NCI-H446 treated with DMSO at 0.1 percent for 48 hours (cell line): ENCODE data around the gene SLC12A5.
"Not testable (repeated sequence)": the region's sequence is repeated elsewhere in the genome, so short reads cannot be mapped to it uniquely, and the experiment has no call there.

Source experiments
- DNase-seq: peaks from one replicate; lab custom pipeline; 2025; lab: John Stamatoyannopoulos, UW

Gene SLC12A5

DNA sequence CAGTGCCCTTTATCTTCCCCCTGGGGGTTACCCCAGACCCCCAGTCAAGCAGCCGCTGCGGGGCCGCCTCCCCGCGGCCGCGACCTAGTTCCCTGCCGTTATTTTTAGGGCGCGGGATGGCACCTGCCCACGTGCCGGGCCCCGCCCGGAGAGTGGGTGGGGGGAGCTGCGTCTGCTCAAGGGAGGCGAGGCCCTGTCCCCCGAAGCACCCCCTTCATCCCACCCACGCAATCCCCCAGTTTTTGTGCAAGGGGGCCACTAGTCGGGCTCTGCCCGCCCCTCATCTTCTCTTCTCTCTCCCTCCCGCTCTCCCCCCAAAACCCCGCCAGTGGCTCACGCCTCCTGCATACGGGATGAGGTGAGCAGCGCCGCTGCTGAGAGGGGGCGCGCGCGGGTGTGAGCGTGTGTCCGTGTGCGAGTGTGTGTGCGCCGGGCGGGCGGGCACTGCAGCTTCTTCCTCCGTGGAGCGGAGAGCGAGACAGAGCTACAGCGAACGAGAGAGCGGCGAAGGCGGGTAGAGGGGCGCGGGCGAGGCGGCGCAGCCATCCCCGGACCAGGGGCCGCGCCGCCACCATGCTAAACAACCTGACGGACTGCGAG lies at the start of gene SLC12A5:
SLC12A5 (plus strand) TSS at position 444 of the 600 bp plus-strand sequence; CDS start at position 574, 130 bp downstream.
- DNase-seq, result no peak

DNA sequence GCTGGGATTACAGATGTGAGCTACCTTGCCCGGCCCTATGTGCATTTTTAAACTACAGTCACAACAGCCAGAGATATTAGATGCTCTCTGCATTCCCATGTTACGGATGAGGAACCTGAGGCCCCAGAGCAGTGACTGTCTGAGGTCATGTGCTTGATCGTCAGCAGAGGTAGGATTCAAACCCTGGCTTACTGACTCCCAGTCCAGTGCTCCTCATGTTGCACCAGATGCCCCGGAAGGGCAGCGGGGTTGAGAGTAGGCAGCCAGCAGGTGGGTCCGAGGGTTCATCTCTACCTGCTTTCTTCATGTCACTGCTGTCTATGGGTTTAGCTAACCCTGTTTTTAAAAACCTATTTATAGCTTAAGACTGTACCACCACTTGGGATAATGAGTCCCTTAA lies 47.8 kb upstream of the SLC12A5 start:
- DNase-seq, result no peak

DNA sequence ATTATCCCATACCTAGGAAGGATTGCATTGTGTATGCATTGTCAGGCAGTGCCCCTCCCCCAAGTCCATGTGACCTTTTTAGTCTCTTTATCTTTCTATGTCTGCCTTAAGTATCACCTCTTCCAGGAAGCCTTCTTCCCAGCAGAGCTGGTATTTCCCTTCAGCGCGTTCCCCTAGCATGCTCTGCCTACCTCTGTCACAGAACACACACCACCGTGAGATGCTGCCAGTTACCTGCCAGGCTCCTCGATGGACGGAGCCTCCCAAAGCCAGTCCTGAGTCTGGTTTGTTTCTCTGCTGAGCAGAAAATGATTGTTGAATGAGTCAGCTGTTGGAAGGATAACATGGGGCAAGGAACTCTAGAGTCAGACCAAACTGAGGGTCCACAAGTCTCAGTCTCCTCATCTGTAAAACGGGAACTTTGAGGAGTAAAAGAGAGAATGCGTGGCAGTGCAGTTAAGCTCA lies 45.7 kb upstream of the SLC12A5 start:
- DNase-seq, result no peak

DNA sequence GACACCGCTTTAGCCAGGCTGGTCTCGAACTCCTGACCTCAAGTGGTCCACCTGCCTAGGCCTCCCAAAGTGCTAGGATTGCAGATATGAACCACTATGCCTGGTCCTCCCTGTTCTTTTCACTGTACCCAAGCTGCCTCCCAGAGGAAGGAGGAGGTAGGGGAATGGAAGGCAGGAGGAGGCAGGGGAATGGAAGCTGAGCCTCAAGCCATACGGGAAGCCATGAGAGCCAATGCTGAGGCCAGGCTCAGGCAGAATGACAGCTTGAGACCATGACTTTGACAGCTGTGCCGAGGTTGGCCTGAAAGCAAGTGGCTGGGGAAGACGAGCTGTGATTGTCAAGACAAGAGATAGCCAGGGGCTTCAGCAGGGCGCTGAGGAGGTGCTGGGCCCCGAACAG lies 43.4 kb upstream of the SLC12A5 start:
- no peak for DNase-seq

DNA sequence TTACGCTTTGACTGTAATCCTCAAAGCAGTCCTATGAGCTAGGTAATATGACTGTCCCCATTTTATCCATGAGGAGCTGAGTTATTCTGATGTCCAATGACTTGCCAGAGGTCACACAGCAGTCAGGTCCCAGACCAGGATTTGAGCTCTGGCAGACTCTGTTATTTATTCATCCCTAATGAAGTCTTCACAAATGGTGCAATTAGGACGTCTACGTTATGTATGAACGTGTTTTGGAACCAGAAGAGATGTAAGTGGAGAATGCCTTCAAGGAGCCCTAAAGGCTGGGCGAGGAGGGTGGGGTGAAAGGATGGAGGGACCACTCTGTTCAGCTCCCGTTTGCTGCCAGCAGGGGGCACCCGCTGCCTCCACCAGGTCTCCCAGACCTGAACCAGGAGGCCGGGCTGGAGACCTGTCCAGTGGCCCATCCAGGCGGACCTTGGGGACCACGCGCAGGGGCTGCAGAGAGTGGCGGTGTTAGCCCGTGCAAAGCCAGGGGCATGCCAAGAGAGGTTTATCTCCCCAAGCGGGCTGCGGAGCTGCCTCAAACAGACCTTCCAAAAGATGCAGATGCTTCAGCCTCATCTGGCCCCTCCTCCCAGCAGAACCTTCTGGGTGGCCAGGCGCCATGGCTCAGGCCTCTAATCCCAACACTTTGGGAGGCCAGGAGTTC lies 41.8 kb upstream of the SLC12A5 start:
- no peak for DNase-seq

DNA sequence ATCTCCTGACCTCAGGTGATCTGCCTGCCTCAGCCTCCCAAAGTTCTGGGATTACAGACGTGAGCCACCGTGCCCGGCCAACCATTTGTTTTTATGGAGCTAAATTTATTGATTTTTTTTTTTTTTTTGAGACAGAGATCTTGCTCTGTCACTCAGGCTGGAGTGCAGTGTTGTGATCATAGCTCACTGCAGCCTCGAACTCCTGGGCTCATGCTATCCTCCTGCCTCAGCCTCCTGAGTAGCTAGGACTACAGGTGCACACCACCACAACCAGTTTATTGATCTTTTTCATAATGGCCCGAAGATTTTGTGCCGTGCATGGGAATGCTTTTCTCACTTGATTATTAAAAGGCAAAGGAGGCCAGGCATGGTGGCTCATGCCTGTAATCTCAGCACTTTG lies 40.2 kb upstream of the SLC12A5 start:
- not testable (repeated sequence) for DNase-seq

DNA sequence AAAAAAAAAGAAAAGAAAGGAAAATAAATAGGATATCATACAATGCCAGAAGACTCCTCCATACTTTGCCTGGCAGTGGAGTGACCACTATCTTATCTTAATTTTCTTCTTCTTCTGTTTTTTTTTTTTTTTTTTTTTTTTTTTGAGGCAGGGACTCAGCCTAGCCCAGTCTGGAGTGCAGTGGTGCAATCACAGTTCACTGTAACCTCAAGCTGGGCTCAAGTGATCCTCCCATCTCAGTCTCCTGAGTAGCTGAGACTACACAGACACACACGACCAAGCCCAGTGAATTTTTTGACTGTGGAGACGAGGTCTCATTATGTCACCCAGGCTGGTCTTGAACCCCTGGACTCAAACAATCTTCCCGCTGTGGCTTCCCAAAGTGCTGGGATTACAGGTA lies 37.4 kb upstream of the SLC12A5 start:
- no peak for DNase-seq

DNA sequence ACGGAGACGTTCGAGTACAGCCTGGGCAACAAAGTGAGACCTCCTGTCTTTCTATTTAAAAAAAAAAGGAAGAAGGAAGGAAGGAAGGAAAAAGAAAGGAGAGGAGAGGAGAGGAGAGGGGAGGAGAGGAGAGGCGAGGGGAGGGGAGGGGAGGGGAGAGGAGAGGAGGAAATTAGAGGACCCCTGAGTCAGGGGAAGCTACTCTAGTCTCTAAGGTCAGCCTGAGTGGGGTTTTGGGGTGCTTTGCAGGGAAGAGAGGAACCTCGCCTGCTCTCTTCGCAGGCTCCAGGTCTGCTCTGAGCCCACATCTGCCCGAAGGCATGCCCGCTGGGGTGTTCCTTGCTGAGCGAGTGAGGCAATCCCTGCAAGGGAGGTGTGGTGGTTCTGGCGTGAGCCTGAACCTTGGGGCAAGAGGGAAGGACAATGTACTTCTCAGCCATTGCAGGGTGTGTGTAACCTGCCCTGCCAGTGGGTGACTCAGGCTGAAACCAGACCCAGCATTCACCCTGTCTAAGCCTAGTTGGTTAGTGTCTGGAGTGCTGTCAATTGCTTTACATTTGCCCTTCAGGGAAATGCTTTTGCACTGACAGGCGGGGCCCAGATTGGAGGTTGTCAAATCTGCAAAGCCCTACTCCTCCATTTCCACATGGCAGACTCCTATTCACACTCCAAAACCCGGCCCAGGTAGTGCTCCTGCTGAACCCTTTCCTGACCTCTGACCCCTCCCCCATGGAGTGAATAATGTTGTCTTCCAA lies 35.6 kb upstream of the SLC12A5 start:
- no peak for DNase-seq

DNA sequence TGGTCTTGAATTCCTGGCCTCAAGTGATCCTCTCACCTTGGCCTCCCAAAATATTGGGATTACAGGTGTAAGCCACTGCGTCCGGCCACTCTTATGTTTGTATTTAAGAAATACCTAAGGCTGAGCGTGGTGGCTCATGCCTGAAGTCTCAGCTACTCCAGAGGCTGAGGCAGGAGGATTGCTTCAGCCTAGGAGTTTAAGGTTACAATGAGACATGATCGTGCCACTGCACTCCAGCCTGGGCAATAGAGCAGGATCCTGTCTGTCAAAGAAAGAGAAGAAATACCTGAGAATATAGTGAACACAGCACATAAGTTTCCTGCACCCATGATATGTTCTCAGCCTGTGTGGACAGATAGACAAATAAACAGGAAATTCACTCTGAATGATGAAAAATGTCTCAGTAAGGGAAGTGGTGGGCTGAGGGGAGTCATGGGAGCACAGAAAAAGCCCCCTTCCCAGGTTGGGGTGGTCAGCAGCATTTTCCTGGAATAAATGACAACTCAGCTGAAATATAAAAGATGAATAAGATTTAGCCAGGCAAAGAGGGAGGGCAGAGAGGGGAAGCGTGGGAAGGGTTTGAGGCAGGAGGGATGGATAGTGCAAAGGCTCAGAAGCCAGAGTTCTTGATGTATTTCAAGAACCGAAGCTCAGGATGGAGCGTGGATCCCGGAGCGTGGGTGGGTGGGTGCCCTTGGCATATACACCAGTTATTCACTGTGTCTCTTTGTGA lies 34.1 kb upstream of the SLC12A5 start:
- no peak for DNase-seq

DNA sequence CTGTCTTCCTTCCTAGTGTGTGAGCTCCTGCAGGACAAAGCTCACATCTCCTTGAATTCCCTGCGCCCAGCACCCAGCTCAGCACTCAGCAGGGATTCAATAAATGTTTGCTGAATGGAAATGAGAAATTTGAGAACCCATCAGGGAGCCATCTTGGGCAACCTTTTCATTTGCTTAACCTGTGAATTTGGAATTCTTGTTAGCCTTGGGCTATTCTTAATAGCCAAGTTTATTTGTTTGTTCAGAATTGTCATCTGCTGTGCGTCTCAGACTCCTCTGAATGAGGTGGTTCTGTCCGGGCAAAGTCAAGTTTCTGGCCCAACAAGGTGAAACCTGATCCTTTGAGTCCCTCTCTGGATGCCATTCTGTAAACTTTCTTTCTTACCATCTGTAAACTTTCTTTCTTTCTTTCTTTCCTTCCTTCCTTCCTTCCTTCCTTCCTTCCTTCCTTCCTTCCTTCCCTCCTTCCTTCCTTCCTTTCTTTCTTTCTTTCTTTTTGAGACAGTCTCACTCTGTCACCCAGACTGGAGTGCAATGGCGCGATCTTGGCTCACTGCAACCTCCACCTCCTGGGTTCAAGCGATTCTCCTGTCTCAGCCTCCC lies 33.4 kb upstream of the SLC12A5 start:
- not testable (repeated sequence) for DNase-seq

DNA sequence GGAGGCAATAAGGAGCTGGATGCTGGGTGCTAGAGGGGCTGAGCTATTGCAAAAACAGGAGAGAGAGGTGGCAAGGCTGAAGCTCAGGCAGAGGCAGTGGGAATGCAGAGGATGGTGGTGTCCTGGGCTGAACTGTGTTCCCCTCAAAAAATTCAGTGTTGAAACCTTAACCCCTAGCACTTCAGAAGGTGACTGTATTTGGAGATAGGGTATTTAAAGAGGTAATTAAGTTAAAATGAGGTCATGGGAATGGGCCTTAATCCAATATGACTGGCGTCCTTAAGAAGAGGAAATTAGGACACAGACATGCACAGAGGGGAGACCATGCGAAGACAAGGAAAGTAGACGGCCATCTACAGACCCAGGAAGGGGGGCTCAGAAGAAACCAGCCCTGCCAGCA lies 31.8 kb upstream of the SLC12A5 start:
- DNase-seq, result no peak

DNA sequence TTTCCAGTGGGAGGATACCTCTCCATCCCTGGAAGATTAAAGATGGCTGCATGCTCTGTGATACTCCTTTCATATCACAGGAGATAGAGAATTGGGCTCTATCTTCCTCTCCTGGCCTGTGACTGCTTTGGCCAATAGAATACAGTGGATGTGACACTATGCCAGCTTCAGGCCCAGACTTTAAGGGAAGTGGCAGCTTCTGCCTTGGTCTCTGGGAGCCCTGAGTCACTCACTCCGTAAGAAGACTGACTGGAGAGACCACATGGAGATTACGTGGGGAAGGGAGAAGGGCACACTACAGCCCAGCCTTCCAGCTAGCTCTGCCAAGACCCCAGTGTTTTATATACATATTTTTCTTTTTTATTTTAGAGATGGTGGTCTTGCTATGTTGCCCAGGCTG lies 30.7 kb upstream of the SLC12A5 start:
- no peak for DNase-seq

DNA sequence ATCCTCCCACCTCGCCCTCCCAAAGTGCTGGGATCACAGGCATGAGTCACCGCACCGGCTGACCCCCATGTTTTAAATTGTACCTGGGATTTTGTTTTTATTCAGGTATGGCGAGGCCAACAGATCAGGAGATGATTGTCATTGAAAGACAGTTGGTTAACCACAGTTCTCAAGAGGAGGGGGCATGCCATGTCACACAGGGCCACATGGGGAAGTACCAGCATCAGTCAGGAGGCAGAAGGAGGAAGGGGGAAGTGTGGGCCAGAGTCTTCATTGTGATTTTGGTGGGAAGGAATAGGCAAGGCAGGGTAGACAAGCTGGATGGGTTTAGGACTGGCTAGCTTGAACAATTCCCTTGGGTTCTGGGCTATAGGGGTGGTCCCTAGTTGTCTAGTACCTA lies 30.3 kb upstream of the SLC12A5 start:
- no peak for DNase-seq

DNA sequence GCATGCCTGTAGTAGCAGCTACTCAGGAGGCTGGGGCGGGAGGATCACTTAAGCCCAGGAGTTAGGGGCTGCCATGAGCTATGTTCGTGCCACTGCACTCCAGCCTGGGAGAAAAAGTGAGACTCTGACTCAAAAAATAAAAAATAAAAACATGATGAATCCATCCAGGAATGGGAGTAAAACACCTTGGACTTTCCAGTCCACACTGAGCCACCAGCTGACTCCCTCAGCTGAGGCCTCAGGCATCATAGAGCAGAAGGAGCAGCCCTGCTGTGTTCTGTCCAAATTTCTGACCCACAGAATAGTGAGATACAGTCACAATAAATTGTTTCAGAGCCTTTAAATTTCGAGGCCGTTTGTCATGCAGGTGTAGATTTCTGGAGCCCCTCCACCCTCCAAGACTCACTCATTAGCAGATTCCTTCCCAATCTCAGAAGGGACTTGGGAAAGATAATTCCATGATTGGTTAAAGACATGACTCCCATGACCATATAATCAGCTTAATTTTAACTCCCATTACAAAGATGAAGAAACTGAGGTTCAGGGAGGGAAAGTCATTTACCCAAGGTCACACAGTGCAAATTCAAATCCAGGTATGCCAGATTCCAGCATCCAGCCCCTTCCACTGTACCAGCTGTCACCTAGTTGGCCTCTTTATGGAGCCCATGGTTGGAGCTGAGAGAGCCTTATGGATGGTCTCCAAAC lies 29.3 kb upstream of the SLC12A5 start:
- DNase-seq, result no peak

DNA sequence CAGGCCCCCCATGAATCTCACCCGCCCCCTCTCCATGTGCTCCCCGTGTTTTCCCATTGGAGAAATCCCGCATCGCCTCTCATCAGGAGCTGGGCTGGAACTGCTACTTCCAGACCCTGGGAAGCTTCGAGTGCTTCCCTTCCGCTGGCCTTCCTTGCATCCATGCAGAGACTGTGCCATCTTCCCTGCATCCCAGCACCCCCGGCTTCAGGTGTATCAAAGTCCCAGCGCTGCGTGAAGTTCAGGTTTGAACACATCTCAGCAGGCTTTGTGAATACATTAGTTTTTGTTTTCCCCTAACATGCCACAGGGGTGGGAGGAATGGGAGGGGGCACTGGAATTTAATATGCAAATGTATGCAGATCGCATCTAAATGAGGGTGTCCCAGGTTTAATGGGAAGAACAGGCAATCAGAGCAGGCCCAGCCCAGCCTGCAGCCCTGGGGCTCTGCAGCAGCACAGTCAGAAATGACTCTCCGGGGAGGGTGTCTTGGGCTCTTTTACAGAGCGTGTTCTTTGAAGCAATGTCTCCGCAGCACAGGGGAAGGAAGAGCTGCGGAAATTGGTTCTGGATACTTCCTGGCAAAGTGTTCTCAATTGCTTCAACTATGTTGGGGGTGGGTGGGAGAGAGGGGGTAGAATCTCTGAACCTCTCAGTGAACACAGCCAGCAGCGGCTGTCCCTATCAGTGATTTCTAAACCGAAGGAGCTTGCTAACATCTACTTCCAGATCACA lies 28.6 kb upstream of the SLC12A5 start:
- no peak for DNase-seq

DNA sequence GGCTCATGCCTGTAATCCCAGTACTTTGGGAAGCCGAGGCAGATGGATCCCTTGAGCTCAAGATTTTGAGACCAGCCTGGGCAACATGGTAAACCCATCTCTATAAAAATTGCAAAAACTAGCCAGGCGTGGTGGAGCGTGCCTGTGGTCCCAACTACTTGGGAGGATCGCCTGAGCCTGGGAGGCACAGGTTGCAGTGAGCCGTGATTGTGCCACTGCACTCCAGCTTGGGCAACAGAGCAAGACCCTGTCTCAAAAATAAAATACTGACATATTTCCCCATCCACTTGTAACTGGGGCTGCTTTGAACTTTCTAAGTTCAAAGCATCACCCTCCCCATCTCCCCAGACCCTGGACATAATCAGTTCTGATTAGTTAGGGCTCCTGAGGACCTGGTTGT lies 27.5 kb upstream of the SLC12A5 start:
- DNase-seq, result no peak

DNA sequence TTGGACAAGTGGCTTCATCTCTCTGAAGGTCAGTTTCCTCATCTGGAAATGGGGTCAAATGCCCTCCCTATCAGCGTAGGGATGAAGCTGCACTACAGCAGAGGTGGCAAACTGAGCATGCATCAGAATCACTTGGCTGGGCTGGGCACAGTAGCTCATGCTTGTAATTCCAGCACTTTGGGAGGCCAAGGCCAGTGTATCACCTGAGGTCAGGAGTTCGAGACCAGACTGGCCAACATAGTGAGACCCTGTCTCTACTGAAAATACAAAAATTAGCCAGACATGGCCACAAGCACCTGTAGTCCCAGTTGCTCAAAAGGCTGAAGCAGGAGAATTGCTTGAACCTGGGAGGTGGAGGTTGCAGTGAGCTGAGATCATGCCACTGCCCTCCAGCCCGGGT lies 27.0 kb upstream of the SLC12A5 start:
- DNase-seq, result no peak

DNA sequence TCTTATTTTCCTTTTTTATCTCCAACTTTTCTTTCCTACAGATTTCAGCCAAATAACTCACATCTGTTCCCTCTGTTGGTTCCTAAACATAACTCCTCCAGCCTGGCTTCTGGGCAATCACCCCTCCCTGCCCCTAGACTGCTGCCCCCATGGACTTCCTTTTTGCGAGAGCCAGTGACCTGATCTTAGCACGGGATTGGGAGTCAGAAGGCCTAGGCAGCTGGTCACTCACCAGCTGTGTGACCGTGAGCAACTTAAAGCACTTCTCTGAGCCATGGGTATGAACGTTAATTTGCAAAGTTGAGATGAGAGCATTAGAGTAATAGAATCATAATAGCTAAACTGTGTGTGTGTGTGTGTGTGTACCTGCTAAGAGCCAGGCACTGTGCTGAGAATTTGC lies 24.8 kb upstream of the SLC12A5 start:
- no peak for DNase-seq

DNA sequence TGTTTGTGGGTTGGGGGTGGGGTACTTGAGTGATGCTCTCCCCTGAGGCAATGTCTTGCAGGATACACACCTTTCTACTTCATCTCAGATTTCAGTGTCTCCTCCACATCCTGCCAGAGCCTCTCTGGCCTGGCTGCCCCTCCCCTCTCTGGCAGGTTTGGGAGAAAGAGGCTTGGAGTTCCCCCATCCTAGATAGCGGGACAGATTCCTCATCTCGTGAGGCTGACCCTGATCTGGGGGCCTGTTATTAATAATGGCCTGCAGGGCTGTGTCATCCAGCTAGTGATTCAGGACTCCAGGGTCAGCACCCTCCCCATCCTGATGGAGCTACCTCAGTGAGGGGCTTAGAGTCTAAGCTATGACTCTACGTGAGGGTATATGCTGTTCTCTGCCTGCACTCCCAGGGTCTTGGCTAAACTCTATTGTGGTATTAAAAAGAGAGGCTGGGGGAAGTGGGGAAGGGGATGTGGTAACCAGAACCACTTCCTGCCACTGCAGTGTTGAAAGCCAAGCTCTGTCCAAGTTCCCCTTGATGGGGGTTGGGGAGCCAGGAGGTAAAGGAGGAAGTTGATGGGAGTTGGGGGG lies 24.0 kb upstream of the SLC12A5 start:
- DNase-seq, result no peak

DNA sequence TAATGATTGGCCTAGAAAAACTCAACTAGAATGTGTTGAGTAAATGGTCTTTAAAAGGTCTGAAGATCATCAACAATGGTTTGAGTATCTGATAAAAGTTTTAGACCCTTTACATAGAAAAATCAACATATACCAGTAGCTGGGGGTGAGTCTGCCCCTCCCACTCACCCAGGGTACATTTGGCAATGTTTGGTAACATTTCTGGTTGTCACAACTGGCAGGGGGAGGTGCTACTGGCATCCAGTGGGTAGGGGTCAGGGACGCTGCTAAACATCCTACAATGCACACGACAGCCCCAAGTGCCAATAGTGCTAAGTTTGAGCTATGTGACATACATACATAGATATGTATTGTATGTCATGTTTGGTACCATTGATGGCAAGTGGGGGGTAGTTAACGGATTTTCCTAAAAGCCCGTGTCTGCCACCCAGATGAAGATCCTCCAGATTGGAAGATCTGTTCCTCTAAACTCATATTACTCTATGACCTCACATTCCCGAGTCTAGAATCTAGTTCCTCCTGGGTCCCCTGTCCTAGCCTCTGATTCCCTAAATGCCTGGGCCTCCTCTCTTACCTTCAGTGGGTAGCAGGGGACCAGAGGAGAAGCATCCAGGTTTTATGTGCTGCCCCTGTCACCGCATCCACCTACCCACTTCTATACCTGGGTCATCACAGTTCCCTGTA lies 22.9 kb upstream of the SLC12A5 start:
- DNase-seq, result no peak
